Liver (tissue), 9 donors: ENCODE data around the gene CELF5. TPM values are rescaled to one million over a fixed set of nuclear protein-coding genes. Genes with fewer than 3 reads are reported as not detected.

Experiments used
- DNase-seq: peaks from one replicate; pipeline ENCODE4 v3.0.0-alpha.2; 2017; ENCODE audit warnings: low spot score
- H3K27ac ChIP-seq, 2 donors: one replicate each; pipeline ENCODE4 v1.7.0; 2013; ENCODE audit warnings: inconsistent platforms in 2 of 2, low read length in 2 of 2, control low read depth in 1 of 2, low read depth in 1 of 2, mild to moderate bottlenecking in 1 of 2
- H3K27me3 ChIP-seq, 4 donors: one replicate each; pipeline versions ENCODE4 v1.6.1 to v1.7.0; 2013; ENCODE audit warnings: low read length in 3 of 4, inconsistent platforms in 1 of 4, mild to moderate bottlenecking in 1 of 4, moderate library complexity in 1 of 4; ENCODE audit not compliant: control insufficient read depth in 4 of 4, insufficient read depth in 4 of 4
- H3K36me3 ChIP-seq, 4 donors: one replicate each; pipeline versions ENCODE4 v1.6.1 to v1.7.0; 2013; ENCODE audit warnings: low read length in 3 of 4, mild to moderate bottlenecking in 3 of 4, low read depth in 1 of 4, moderate library complexity in 1 of 4; ENCODE audit not compliant: control insufficient read depth in 4 of 4, insufficient read depth in 3 of 4
- H3K4me1 ChIP-seq, 4 donors: one replicate each; pipeline versions ENCODE4 v1.6.1 to v1.7.0; 2013; ENCODE audit warnings: low read length in 3 of 4, mild to moderate bottlenecking in 3 of 4, moderate library complexity in 1 of 4; ENCODE audit not compliant: control insufficient read depth in 4 of 4, insufficient read depth in 4 of 4
- H3K4me3 ChIP-seq, 3 donors: one replicate each; pipeline versions ENCODE4 v1.6.1 to v1.7.0; 2013; ENCODE audit warnings: low read length in 3 of 3, control low read depth in 1 of 3, low read depth in 1 of 3, mild to moderate bottlenecking in 1 of 3
- H3K9ac ChIP-seq, 2 donors: one replicate each; pipeline ENCODE4 v1.7.0; 2013; ENCODE audit warnings: low read length in 2 of 2, mild to moderate bottlenecking in 2 of 2, moderate library complexity in 2 of 2, control low read depth in 1 of 2, low read depth in 1 of 2
- H3K9me3 ChIP-seq, 4 donors: one replicate each; pipeline versions ENCODE4 v1.6.1 to v1.7.0; 2013; ENCODE audit warnings: low read length in 3 of 4; ENCODE audit not compliant: control insufficient read depth in 4 of 4
- CTCF ChIP-seq: fragments of 150-350 bp; IDR thresholded peaks from 2 replicates; pipeline ENCODE4 v1.5.1; 2017; ENCODE audit warnings: improper control_type of control experiment, low read depth, low read length; ENCODE audit not compliant: missing input control
- EGR1 ChIP-seq, 2 donors: IDR thresholded peaks; 2 replicates each; pipeline ENCODE4 v1.6.1; 2016 to 2018; ENCODE audit warnings: antibody characterized with exemption in 2 of 2, low read depth in 2 of 2
- FOXA1 ChIP-seq: IDR thresholded peaks from 2 replicates; pipeline ENCODE4 v1.6.1; 2016; ENCODE audit warnings: antibody characterized with exemption
- FOXA2 ChIP-seq: IDR thresholded peaks from 2 replicates; pipeline ENCODE4 v1.6.1; 2016; ENCODE audit warnings: antibody characterized with exemption
- GABPA ChIP-seq, 2 donors: IDR thresholded peaks in 1 of 2; conservative IDR thresholded peaks in 1 of 2; 2 replicates each; pipeline ENCODE4 v1.6.1; 2016; ENCODE audit warnings: antibody characterized with exemption in 2 of 2, mild to moderate bottlenecking in 1 of 2, moderate library complexity in 1 of 2
- HNF4A ChIP-seq, 2 donors: conservative IDR thresholded peaks; 2 replicates each; pipeline ENCODE4 v1.6.1; 2016; ENCODE audit warnings: antibody characterized with exemption in 2 of 2, mild to moderate bottlenecking in 2 of 2
- HNF4G ChIP-seq: IDR thresholded peaks from 2 replicates; pipeline ENCODE4 v1.6.1; 2016; ENCODE audit warnings: antibody characterized with exemption
- JUND ChIP-seq, 2 donors: IDR thresholded peaks; 2 replicates each; pipeline ENCODE4 v1.6.1; 2016; ENCODE audit warnings: antibody characterized with exemption in 2 of 2
- MAX ChIP-seq: IDR thresholded peaks from 2 replicates; pipeline ENCODE4 v1.6.1; 2016; ENCODE audit warnings: antibody characterized with exemption
- NR2F2 ChIP-seq: IDR thresholded peaks from 2 replicates; pipeline ENCODE4 v1.6.1; 2016; ENCODE audit warnings: antibody characterized with exemption
- RAD21 ChIP-seq, 2 donors: IDR thresholded peaks; 2 replicates each; pipeline ENCODE4 v1.6.1; 2016; ENCODE audit warnings: antibody characterized with exemption in 2 of 2, mild to moderate bottlenecking in 2 of 2
- REST ChIP-seq: IDR thresholded peaks from 2 replicates; pipeline ENCODE4 v1.6.1; 2016; ENCODE audit warnings: antibody characterized with exemption, mild to moderate bottlenecking
- RXRA ChIP-seq, 2 donors: IDR thresholded peaks; 2 replicates each; pipeline ENCODE4 v1.6.1; 2017 to 2018; ENCODE audit warnings: antibody characterized with exemption in 2 of 2, mild to moderate bottlenecking in 1 of 2
- SP1 ChIP-seq: IDR thresholded peaks from 2 replicates; pipeline ENCODE4 v1.6.1; 2018; ENCODE audit warnings: antibody characterized with exemption, mild to moderate bottlenecking
- TAF1 ChIP-seq: conservative IDR thresholded peaks from 2 replicates; pipeline ENCODE4 v1.6.1; 2016; ENCODE audit warnings: antibody characterized with exemption, mild to moderate bottlenecking
- YY1 ChIP-seq: IDR thresholded peaks from 2 replicates; pipeline ENCODE4 v1.6.1; 2016; ENCODE audit warnings: antibody characterized with exemption, mild to moderate bottlenecking
- WGBS: extraction: QIAGEN DNeasy Blood & Tissue Kit; methylation state at CpG from one replicate; pipeline ENCODE4 v1.1.7; 2013; 5-methylcytosine and 5-hydroxymethylcytosine counted together
- polyA plus RNA-seq, 2 donors: library from polyadenylated mRNA; stranded (reverse) in 1 of 2; unstranded in 1 of 2; fragments of 200-250 nt in 1 of 2; fragments of >200 nt in 1 of 2; fragmentation: Nextera tagmentation in 1 of 2; extraction: Ambion mirVana in 1 of 2; gene quantifications; one replicate each; pipeline versions ENCODE4 v1.2.1 to v1.2.3, GENCODE V29; 2013 to 2015
- total RNA-seq, 2 donors: library from RNA; depleted of rRNA; stranded (reverse); fragments of >200 nt; gene quantifications; one replicate each; pipeline ENCODE4 v1.2.3, GENCODE V29; 2014
- donor health status: healthy.
- donor health status: healthy.
- donor health status: healthy.
- donor health status: healthy.
- donor health status: healthy.

Gene CELF5
- total and polyA plus RNA-seq, 4 donors, result 0.06 to 0.50 (median 0.26) TPM

GRCh38 chr19:3189702-3190469 lies 34.6 kb upstream of the CELF5 start:
- Histone ChIP-seq H3K27me3 (no peaks in the 10 kb centered on the region), H3K9ac (no peak overlapping the region), H3K4me3 (no peak overlapping the region), H3K9me3 (no peaks in the 10 kb centered on the region), H3K36me3 (peaks cover 0 to 5% (median 1%) of the 10 kb centered on the region in 4 donors), H3K4me1 (peaks cover 8 to 21% (median 18%) of the 10 kb centered on the region in 4 donors), H3K27ac (no peak overlapping the region)
- no peak for DNase-seq
- no peak for TF ChIP-seq REST
- TF ChIP-seq HNF4G, result no peak
- TF ChIP-seq HNF4A (conservative IDR thresholded peaks at IDR 0.05), result no peak
- no peak for TF ChIP-seq CTCF
- no peak for TF ChIP-seq TAF1
- TF ChIP-seq MAX, result no peak
- no peak for TF ChIP-seq YY1
- 94% methylated on average over 28 of the region's 28 CpGs for WGBS

- Histone ChIP-seq H3K36me3 (peaks cover 0 to 5% (median 1%) of the 10 kb centered on the region in 4 donors), H3K4me3 (no peak overlapping the region), H3K9ac (no peak overlapping the region), H3K4me1 (peaks cover 8 to 20% (median 16%) of the 10 kb centered on the region in 4 donors), H3K9me3 (no peaks in the 10 kb centered on the region), H3K27me3 (no peaks in the 10 kb centered on the region), H3K27ac (no peak overlapping the region)
- 97% methylated on average over 18 of the region's 18 CpGs for WGBS
- DNase-seq, result no peak
- TF ChIP-seq NR2F2 (no peak), RAD21 (IDR thresholded peaks at IDR 0.05) (no peak), SP1 (no peak), EGR1 (IDR thresholded peaks at IDR 0.05; ENCODE audit: low read depth in 2 of 2) (no peak), YY1 (no peak), REST (no peak), FOXA2 (no peak), JUND (IDR thresholded peaks at IDR 0.05) (no peak), GABPA (IDR thresholded peaks at IDR 0.05 in 1 of 2, conservative IDR thresholded peaks at IDR 0.05 in 1 of 2) (no peak), HNF4A (conservative IDR thresholded peaks at IDR 0.05) (no peak), RXRA (IDR thresholded peaks at IDR 0.05) (no peak), FOXA1 (no peak)
Observed at GRCh38 chr19:3190470-3190770, 34.0 kb upstream of the CELF5 start.
